SK-N-SH (cell line): ENCODE results near the gene KAT6B. TPM values are rescaled to one million over a fixed set of nuclear protein-coding genes. Genes with fewer than 3 reads are reported as not detected.

Experiments used
- CTCF ChIA-PET: fragments of 300-600, 350-600 bp; formaldehyde crosslinking; extraction: SDS; loops from one replicate; lab custom pipeline; 2021; lab: Yijun Ruan, JAX
- POLR2A ChIA-PET: fragments of 350-600 bp; sonication (Branson Sonifier 250); formaldehyde crosslinking; extraction: SDS; loops from one replicate; lab custom pipeline; 2020; ENCODE audit warnings: antibody characterized with exemption, inconsistent platforms; lab: Yijun Ruan, JAX
- DNase-seq: peaks from one replicate; pipeline ENCODE4 v3.0.0; 2012
- H2AFZ ChIP-seq: fragments of 200-600 bp; sonication (generic); 2 replicates; pipeline ENCODE4 v1.8.1; 2016; ENCODE audit warnings: antibody characterized with exemption, mild to moderate bottlenecking, low read depth
- H3F3A ChIP-seq: fragments of 200-600 bp; sonication (generic); replicated peaks from 2 replicates; pipeline ENCODE3; 2016; ENCODE audit warnings: antibody characterized with exemption, mild to moderate bottlenecking; ENCODE audit not compliant: insufficient read depth
- H3K27ac ChIP-seq, 2 experiments: fragments of 200-500 bp in 1 of 2; fragments of 200-600 bp in 1 of 2; sonication (Bioruptor generic) in 1 of 2; sonication (generic), shearing (Covaris generic) in 1 of 2; 2 replicates each; pipeline versions ENCODE4 v1.5.1 to v1.6.1; 2014 to 2016; ENCODE audit warnings: low read depth in 2 of 2, inconsistent platforms in 1 of 2, low read length in 1 of 2, mild to moderate bottlenecking in 1 of 2, mixed read lengths in 1 of 2
- H3K27me3 ChIP-seq: fragments of 200-600 bp; sonication (generic), shearing (Covaris generic); 2 replicates; pipeline ENCODE4 v1.6.1; 2016; ENCODE audit warnings: mixed run types; ENCODE audit not compliant: insufficient read depth
- H3K36me3 ChIP-seq, 2 experiments: fragments of 200-500 bp in 1 of 2; fragments of 200-600 bp in 1 of 2; sonication (Bioruptor generic) in 1 of 2; sonication (generic) in 1 of 2; replicated peaks in 1 of 2; 2 replicates each; pipeline versions ENCODE3 to v1.5.1; 2014 to 2016; ENCODE audit warnings: low read length in 1 of 2, mild to moderate bottlenecking in 1 of 2; ENCODE audit not compliant: insufficient read depth in 2 of 2, control insufficient read depth in 1 of 2
- H3K4me1 ChIP-seq, 2 experiments: fragments of 200-500 bp in 1 of 2; fragments of 200-600 bp in 1 of 2; sonication (Bioruptor generic) in 1 of 2; sonication (generic), shearing (Covaris generic) in 1 of 2; 2 replicates each; pipeline versions ENCODE4 v1.5.1 to v1.6.1; 2014 to 2016; ENCODE audit warnings: low read depth in 1 of 2, low read length in 1 of 2, mixed run types in 1 of 2; ENCODE audit not compliant: insufficient read depth in 2 of 2, control insufficient read depth in 1 of 2
- H3K4me2 ChIP-seq: fragments of 200-600 bp; sonication (generic), shearing (Covaris generic); 2 replicates; pipeline ENCODE4 v1.6.1; 2017; ENCODE audit warnings: mixed run types
- H3K4me3 ChIP-seq, 2 experiments: fragments of 200-500 bp in 1 of 2; fragments of 200-600 bp in 1 of 2; sonication (Bioruptor generic) in 1 of 2; sonication (generic), shearing (Covaris generic) in 1 of 2; 2 replicates each; pipeline versions ENCODE4 v1.5.1 to v1.8.1; 2014 to 2016; ENCODE audit warnings: low read depth in 2 of 2, inconsistent platforms in 1 of 2, low read length in 1 of 2, mild to moderate bottlenecking in 1 of 2, mixed read lengths in 1 of 2, moderate library complexity in 1 of 2
- H3K79me2 ChIP-seq: fragments of 200-600 bp; sonication (generic); 2 replicates; pipeline ENCODE4 v1.8.1; 2017; ENCODE audit warnings: mild to moderate bottlenecking; ENCODE audit not compliant: insufficient read depth
- H3K9ac ChIP-seq: fragments of 200-600 bp; sonication (generic); 2 replicates; pipeline ENCODE4 v1.6.1; 2017; ENCODE audit warnings: mixed run types
- H3K9me2 ChIP-seq: fragments of 200-600 bp; sonication (generic); 2 replicates; pipeline ENCODE4 v1.6.1; 2017; ENCODE audit warnings: mixed run types
- H3K9me3 ChIP-seq: fragments of 200-600 bp; sonication (generic); 2 replicates; pipeline ENCODE4 v1.6.1; 2017; ENCODE audit warnings: mixed run types, mild to moderate bottlenecking, moderate library complexity
- H4K20me1 ChIP-seq: fragments of 200-600 bp; sonication (generic); 2 replicates; pipeline ENCODE4 v1.6.1; 2017; ENCODE audit warnings: mild to moderate bottlenecking, mixed run types; ENCODE audit not compliant: insufficient read depth
- CHD2 ChIP-seq: fragments of 150-350 bp; IDR thresholded peaks from 2 replicates; pipeline ENCODE4 v1.6.1; 2018; ENCODE audit warnings: low read length; ENCODE audit not compliant: partially characterized antibody
- ELF1 ChIP-seq: IDR thresholded peaks from 2 replicates; pipeline ENCODE4 v1.4.0; 2012
- EP300 ChIP-seq, 2 experiments: IDR thresholded peaks; 2 replicates each; pipeline versions ENCODE4 v1.4.0 to v1.6.1; 2012; ENCODE audit warnings: borderline replicate concordance in 1 of 2, low read depth in 1 of 2, low read length in 1 of 2
- FOSL2 ChIP-seq: IDR thresholded peaks from 2 replicates; pipeline ENCODE4 v1.4.0; 2012; ENCODE audit warnings: low read depth, mild to moderate bottlenecking, moderate library complexity, borderline replicate concordance
- FOXM1 ChIP-seq: IDR thresholded peaks from 2 replicates; pipeline ENCODE4 v1.4.0; 2012; ENCODE audit warnings: low read depth, mild to moderate bottlenecking
- GATA2 ChIP-seq: sonication (generic); formaldehyde crosslinking; IDR thresholded peaks from 2 replicates; pipeline ENCODE4 v1.5.0; 2020; ENCODE audit warnings: mild to moderate bottlenecking, missing genetic modification reagents
- JUND ChIP-seq: IDR thresholded peaks from 2 replicates; pipeline ENCODE4 v1.4.0; 2012
- PBX3 ChIP-seq: IDR thresholded peaks from 2 replicates; pipeline ENCODE4; 2012
- RXRA ChIP-seq: IDR thresholded peaks from 2 replicates; pipeline ENCODE4 v1.4.0; 2012; ENCODE audit warnings: low read depth, mild to moderate bottlenecking, borderline replicate concordance
- SIN3A ChIP-seq: IDR thresholded peaks from 2 replicates; pipeline ENCODE4 v1.6.1; 2012; ENCODE audit warnings: low read depth, mild to moderate bottlenecking, low read length, moderate library complexity, borderline replicate concordance
- SMC3 ChIP-seq: IDR thresholded peaks from 2 replicates; pipeline ENCODE4 v1.6.1; 2012; ENCODE audit warnings: low read depth, low read length, improper control_type of control experiment
- TCF12 ChIP-seq: IDR thresholded peaks from 2 replicates; pipeline ENCODE4 v1.4.0; 2012
- WGBS: methylation state at CpG from one replicate; pipeline ENCODE4 v1.1.6; 2017; ENCODE audit warnings: low lambda C conversion rate; 5-methylcytosine and 5-hydroxymethylcytosine counted together
- polyA plus RNA-seq, 3 experiments: library from polyadenylated mRNA; depleted of rRNA; stranded (reverse); fragments of >200 nt; gene quantifications; 2 replicates each; pipeline ENCODE4 v1.2.3, GENCODE V29; 2012
- TF ChIP-seq, protein P1 (sequence below): fragments of 200-600 bp; sonication (generic); IDR thresholded peaks from 2 replicates; pipeline ENCODE4 v1.6.1; 2017; ENCODE audit warnings: antibody characterized with exemption, mild to moderate bottlenecking, moderate library complexity
- TF ChIP-seq, protein P2 (sequence below): IDR thresholded peaks from 2 replicates; pipeline ENCODE4 v1.6.1; 2012; ENCODE audit warnings: mild to moderate bottlenecking, low read depth, low read length, moderate library complexity
- TF ChIP-seq, protein P3 (sequence below): fragments of 150-350 bp; IDR thresholded peaks from 2 replicates; pipeline ENCODE4 v1.6.1; 2017; ENCODE audit warnings: antibody characterized with exemption, low read length, low read depth, borderline replicate concordance

The KAT6B gene
- polyA plus RNA-seq, 1 of the 3 experiments (the other 2 are of a cell fraction) = 4.3 TPM

- Histone ChIP-seq H3K36me3 (peaks cover 0 to 5% of the 10 kb centered on the region in 2 experiments), H3F3A (no peaks in the 10 kb centered on the region), H3K4me3 (no peak overlapping the region), H3K27me3 (no peaks in the 10 kb centered on the region), H3K4me2 (no peak overlapping the region), H3K9me2 (no peaks in the 10 kb centered on the region), H3K9ac (no peak overlapping the region), H3K9me3 (no peaks in the 10 kb centered on the region), H4K20me1 (peaks cover 59% of the 10 kb centered on the region), H3K79me2 (peaks cover 60% of the 10 kb centered on the region), H3K4me1 (peaks cover 3 to 8% of the 10 kb centered on the region in 2 experiments), H3K27ac (no peak overlapping the region), H2AFZ (no peak overlapping the region)
- TF ChIP-seq JUND = no peak
- ChIA-PET CTCF (no interaction called here), POLR2A (no interaction called here)
- WGBS = 96% methylated on average over 5 of the region's 7 CpGs
- no peak for DNase-seq
Observed at GRCh38 chr10:74862625-74863024, 36.2 kb downstream of the KAT6B start.

DNA sequence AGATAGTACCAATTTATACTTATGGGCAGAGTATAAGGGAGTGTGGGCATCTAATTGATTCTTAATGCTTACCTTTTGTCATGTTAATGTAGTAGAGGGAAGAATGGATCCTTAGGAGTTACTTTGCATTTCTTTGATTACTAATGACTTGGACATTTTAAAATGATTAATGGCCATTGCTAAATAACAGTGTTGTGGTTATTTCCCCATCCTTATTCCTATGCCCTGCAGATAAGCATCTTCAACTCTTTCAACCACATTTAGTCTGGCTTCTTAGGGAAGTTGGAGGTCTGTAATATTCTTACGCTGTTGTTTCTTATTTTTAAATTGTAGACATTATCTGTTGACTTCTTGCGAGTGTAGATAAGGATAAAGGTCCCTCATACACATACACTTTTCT lies 37.2 kb downstream of the KAT6B start:
- peaks cover 4 to 8% of the 10 kb centered on the region in 2 experiments for H3K4me1 ChIP-seq
- H3K9me2 ChIP-seq = no peaks in the 10 kb centered on the region
- H3K9ac ChIP-seq = no peak overlapping the region
- no peaks in the 10 kb centered on the region for H3K9me3 ChIP-seq
- peaks cover 61% of the 10 kb centered on the region for H3K79me2 ChIP-seq
- no peak overlapping the region for H2AFZ ChIP-seq
- WGBS = 63% methylated on average over 2 of the region's 2 CpGs
- peaks cover 0 to 5% of the 10 kb centered on the region in 2 experiments for H3K36me3 ChIP-seq
- no peaks in the 10 kb centered on the region for H3F3A ChIP-seq
- peaks cover 62% of the 10 kb centered on the region for H4K20me1 ChIP-seq
- DNase-seq = no peak
- ChIA-PET POLR2A (no interaction called here), CTCF (no interaction called here)
- H3K27me3 ChIP-seq = no peaks in the 10 kb centered on the region
- no peak overlapping the region for H3K4me3 ChIP-seq
- no peak overlapping the region for H3K27ac ChIP-seq
- peak; percentile 86 for TF ChIP-seq PBX3
- TF ChIP-seq FOSL2 = 0 out of 2 replicates have a peak, but pooled peaks have one; percentile 11
- TF ChIP-seq GATA2 (CRISPR knock-in tag) = no peak
- TF ChIP-seq EP300 (IDR thresholded peaks at IDR 0.05; ENCODE audit: borderline replicate concordance in 1 of 2, low read depth in 1 of 2, low read length in 1 of 2) = 0 out of 4 replicates have a peak, but pooled peaks of 1 of the 2 experiments have one; percentile 39
- peak; percentile 60 for TF ChIP-seq TCF12
- 0 out of 2 replicates have a peak, but pooled peaks have one; percentile 24 for TF ChIP-seq FOXM1
- TF ChIP-seq, protein P1, sequence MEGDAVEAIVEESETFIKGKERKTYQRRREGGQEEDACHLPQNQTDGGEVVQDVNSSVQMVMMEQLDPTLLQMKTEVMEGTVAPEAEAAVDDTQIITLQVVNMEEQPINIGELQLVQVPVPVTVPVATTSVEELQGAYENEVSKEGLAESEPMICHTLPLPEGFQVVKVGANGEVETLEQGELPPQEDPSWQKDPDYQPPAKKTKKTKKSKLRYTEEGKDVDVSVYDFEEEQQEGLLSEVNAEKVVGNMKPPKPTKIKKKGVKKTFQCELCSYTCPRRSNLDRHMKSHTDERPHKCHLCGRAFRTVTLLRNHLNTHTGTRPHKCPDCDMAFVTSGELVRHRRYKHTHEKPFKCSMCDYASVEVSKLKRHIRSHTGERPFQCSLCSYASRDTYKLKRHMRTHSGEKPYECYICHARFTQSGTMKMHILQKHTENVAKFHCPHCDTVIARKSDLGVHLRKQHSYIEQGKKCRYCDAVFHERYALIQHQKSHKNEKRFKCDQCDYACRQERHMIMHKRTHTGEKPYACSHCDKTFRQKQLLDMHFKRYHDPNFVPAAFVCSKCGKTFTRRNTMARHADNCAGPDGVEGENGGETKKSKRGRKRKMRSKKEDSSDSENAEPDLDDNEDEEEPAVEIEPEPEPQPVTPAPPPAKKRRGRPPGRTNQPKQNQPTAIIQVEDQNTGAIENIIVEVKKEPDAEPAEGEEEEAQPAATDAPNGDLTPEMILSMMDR = no peak
- peak; percentile 64 for TF ChIP-seq JUND
- H3K4me2 ChIP-seq = no peak overlapping the region

DNA sequence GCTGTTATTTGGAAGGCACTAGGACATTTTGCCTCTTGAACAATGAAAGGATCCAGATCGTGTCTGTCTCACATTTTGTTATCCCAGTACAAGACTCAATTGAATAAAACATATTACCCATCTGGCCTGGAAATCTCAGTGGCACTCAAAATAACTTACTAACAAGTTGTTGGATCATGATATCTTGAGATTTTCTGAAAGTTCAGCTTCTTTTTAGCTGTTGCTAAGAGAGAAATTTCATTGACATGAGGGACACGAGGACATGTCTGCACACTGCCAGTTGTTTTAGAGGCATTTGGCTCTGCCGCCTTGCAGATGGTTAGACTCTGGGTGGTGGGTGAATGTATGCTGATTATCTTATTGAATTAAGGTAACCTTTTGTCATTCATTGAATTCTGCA lies 41.0 kb downstream of the KAT6B start:
- H3K4me3 ChIP-seq = no peak overlapping the region
- DNase-seq = no peak
- peak overlapping the region in 1 of 2 experiments; percentile 29; a peak in 1 of 4 replicates for H3K27ac ChIP-seq
- H3K9me3 ChIP-seq = no peaks in the 10 kb centered on the region
- H3K4me1 ChIP-seq = peaks cover 4 to 8% of the 10 kb centered on the region in 2 experiments
- no peaks in the 10 kb centered on the region for H3K9me2 ChIP-seq
- H3K27me3 ChIP-seq = no peaks in the 10 kb centered on the region
- no peak overlapping the region for H3K4me2 ChIP-seq
- CTCF ChIA-PET = no interaction called here
- WGBS = 91% methylated on average over 3 of the region's 3 CpGs
- H3K79me2 ChIP-seq = peaks cover 75% of the 10 kb centered on the region
- POLR2A ChIA-PET = interaction anchor here (1.1 kb wide), 1 partner anchor 12 kb away, joined by 3 read pairs; no protein-coding TSS in a partner anchor
- no peak overlapping the region for H2AFZ ChIP-seq
- peaks cover 0 to 6% of the 10 kb centered on the region in 2 experiments for H3K36me3 ChIP-seq
- H3F3A ChIP-seq = no peaks in the 10 kb centered on the region
- H3K9ac ChIP-seq = no peak overlapping the region
- peaks cover 54% of the 10 kb centered on the region for H4K20me1 ChIP-seq
- TF ChIP-seq CHD2 (no peak), FOSL2 (no peak), SMC3 (no peak), RXRA (no peak), ELF1 (no peak), SIN3A (no peak)
- TF ChIP-seq, protein P2, sequence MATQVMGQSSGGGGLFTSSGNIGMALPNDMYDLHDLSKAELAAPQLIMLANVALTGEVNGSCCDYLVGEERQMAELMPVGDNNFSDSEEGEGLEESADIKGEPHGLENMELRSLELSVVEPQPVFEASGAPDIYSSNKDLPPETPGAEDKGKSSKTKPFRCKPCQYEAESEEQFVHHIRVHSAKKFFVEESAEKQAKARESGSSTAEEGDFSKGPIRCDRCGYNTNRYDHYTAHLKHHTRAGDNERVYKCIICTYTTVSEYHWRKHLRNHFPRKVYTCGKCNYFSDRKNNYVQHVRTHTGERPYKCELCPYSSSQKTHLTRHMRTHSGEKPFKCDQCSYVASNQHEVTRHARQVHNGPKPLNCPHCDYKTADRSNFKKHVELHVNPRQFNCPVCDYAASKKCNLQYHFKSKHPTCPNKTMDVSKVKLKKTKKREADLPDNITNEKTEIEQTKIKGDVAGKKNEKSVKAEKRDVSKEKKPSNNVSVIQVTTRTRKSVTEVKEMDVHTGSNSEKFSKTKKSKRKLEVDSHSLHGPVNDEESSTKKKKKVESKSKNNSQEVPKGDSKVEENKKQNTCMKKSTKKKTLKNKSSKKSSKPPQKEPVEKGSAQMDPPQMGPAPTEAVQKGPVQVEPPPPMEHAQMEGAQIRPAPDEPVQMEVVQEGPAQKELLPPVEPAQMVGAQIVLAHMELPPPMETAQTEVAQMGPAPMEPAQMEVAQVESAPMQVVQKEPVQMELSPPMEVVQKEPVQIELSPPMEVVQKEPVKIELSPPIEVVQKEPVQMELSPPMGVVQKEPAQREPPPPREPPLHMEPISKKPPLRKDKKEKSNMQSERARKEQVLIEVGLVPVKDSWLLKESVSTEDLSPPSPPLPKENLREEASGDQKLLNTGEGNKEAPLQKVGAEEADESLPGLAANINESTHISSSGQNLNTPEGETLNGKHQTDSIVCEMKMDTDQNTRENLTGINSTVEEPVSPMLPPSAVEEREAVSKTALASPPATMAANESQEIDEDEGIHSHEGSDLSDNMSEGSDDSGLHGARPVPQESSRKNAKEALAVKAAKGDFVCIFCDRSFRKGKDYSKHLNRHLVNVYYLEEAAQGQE = no peak
- TF ChIP-seq, protein P3, sequence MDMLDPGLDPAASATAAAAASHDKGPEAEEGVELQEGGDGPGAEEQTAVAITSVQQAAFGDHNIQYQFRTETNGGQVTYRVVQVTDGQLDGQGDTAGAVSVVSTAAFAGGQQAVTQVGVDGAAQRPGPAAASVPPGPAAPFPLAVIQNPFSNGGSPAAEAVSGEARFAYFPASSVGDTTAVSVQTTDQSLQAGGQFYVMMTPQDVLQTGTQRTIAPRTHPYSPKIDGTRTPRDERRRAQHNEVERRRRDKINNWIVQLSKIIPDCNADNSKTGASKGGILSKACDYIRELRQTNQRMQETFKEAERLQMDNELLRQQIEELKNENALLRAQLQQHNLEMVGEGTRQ = no peak
